C4-2B (cell line): ENCODE data around the gene ARMC8.

Experiments used
- ZFX ChIP-seq: fragments of 450-650 bp; IDR thresholded peaks from 2 replicates; pipeline ENCODE4 v1.6.1; 2017
- TF ChIP-seq, protein P1 (sequence below): fragments of 450-650 bp; conservative IDR thresholded peaks from 2 replicates; pipeline ENCODE4 v1.5.1; 2017; ENCODE audit warnings: mild to moderate bottlenecking

DNA sequence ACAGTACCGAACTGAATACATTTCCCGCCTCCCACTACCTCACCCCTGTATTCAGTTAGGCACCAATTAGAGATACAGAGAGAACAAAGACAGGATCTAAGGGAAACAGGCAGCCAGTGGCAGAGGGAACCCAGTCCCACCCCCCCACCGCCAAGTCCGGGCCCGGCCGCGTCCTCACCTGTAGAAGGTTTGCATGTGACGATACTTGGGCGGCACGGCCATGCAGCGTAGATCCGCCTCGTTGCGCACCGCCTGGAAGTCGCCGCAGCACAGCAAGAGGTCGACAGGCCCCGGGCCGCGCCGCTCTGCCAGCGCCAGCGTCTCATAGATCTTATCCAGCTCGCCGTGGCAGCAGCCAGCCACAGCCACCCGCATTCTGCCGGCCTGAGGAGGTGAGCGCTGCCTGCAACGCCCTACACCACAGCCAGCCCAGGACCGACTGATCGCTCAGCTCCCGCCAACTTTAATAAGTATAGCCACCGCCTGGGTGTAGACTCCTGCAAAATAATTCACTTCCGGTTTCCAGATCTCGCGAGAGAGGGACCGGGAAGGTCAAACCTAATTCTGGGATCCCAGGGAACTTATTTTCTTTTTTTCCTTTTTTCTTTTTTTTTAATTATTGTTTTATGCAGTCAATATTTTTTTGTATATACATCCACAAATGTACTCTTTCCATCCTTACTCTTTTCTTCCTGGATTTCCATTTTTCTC, 12.5 kb upstream of the ARMC8 start, which contains the start of gene DBR1:
- TF ChIP-seq, protein P1, sequence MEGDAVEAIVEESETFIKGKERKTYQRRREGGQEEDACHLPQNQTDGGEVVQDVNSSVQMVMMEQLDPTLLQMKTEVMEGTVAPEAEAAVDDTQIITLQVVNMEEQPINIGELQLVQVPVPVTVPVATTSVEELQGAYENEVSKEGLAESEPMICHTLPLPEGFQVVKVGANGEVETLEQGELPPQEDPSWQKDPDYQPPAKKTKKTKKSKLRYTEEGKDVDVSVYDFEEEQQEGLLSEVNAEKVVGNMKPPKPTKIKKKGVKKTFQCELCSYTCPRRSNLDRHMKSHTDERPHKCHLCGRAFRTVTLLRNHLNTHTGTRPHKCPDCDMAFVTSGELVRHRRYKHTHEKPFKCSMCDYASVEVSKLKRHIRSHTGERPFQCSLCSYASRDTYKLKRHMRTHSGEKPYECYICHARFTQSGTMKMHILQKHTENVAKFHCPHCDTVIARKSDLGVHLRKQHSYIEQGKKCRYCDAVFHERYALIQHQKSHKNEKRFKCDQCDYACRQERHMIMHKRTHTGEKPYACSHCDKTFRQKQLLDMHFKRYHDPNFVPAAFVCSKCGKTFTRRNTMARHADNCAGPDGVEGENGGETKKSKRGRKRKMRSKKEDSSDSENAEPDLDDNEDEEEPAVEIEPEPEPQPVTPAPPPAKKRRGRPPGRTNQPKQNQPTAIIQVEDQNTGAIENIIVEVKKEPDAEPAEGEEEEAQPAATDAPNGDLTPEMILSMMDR = no peak
- peak; percentile 89 for TF ChIP-seq ZFX
